GM21360 (cell line): ENCODE measurements around the gene DAB2IP.

ENCODE experiments used
- ATAC-seq: cut with Tn5 transposase; IDR thresholded peaks from one replicate; pipeline ENCODE4 v1.9.1; 2021; ENCODE audit warnings: mild to moderate bottlenecking, moderate library complexity; ENCODE audit not compliant: unreplicated experiment

DAB2IP gene

DNA sequence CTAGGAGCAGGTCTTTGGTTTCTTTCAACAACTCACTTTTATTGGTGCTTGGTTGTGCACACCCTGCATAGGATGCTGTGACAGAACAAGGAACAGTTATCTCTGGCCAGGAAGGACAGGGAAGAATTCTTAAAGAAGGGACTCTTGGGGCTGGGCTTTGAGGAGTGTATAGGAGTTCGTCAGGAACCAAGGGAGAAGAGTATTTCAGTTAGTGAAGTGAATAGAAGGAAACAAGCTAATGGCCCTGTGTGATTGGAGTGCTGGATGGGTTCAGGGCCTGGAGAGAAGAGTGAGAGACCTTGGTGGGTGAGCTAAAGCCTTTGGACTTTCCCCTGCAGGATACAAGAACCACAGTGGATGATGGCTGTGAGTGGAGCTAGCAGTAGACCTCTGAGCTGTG is 32.2 kb downstream of the DAB2IP start:
- no peak for ATAC-seq

GRCh38 chr9:121684381-121685145 is 33.1 kb downstream of the DAB2IP start:
- no peak for ATAC-seq

DNA sequence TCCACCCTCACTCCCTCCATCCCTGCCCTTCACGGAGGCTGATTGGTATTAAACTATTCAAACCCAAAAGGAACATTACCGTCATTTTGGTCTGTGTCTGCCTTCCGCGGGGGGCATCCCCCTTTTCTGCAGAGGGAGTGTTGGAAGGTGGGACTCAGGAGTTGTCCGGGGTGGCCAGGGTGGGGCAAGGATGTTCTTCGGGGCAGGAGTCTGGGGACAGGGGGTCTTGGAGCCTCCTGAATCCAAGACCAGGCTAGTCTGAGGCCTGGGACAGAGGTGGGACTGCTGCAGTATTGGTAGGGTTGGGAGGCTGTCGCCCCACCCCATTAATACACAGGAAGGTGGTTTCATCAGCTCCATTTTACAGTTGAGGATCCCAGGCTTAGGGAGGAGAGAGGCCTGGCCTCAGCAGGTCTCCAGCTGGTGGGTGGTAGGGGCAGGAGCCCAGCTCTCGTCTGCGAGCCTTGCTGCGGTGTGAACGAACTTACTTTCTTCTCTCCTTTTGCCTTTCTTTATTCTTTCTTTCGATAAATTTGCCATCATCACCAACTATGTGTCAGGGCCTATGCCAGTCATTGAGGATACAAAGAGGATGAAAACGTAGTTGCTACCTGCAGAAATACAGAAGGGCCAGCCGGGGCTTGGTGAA is 33.8 kb downstream of the DAB2IP start:
- no peak for ATAC-seq

- ATAC-seq, result no peak
These were observed 34.5 kb downstream of the DAB2IP start for GRCh38 chr9:121685795-121686377.

- peak; percentile 64 for ATAC-seq
These were observed 35.6 kb downstream of the DAB2IP start for GRCh38 chr9:121686930-121687541.

DNA sequence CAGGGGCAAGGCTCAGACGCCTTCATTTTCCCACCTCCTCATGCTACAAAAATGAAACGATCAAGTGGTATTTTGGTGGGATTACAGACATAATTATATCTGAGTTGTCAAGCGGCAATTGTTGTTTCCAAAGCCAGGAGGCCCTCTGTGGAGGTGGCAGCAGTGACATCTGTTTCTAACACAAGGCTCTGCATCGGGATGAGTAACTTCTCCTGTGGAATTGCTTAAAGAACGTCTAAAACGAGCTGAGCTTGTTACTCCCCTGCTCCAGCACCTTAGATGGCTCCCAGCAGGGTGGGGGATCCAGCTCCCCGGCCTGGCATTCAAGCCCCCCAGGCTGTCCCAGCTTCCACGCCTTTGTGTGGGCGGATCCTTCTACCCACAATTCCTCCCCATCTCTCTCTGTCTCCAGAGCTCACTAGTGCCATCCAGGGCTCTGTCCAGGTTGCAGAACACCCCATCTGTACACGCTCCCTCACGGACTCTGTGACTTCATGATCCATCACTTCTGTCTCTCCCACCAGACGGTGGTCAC is 36.8 kb downstream of the DAB2IP start:
- ATAC-seq, result no peak

DNA sequence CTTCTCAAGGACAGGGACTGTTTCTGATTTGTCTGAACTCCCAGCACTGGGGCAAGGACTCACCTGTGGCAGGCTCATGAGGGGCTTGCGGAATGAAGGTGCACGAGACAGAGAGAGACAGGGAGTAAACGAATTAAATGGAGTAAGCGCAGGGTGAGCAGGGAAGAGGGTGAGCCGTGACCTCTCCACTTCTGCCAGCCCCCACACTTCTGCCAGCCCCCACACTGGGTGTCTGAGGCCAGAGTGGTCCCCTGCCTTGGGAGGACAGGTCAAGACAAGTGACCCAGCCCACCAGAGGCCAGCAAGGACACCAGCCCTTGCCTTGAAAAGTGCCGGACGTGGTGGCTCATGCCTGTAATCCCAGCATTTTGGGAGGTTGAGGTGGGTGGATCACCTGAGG is 37.2 kb downstream of the DAB2IP start:
- ATAC-seq, result no peak

GRCh38 chr9:121689461-121690157 is 38.2 kb downstream of the DAB2IP start:
- ATAC-seq, result no peak

- ATAC-seq, result no peak
These were observed 38.9 kb downstream of the DAB2IP start for GRCh38 chr9:121690316-121690715.

DNA sequence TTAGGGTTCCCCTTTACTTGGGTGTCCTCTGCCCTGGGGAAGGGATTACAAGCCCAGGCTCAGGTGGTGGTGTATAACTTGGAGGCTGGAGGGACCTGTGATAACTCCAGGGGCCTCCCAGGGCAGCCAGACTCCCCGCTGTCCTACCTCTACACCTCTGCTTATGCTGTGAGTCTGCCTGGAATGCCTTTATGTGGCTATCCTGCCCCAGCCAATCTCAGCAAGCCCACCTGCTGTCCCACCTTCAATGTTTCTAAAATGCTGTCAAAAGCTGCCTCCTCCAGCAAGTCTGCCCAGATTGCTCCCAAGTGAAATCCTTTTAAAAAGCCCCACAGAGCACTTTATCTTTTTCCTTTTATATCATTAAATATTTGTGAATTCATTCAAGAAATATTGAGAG is 39.3 kb downstream of the DAB2IP start:
- ATAC-seq, result no peak

DNA sequence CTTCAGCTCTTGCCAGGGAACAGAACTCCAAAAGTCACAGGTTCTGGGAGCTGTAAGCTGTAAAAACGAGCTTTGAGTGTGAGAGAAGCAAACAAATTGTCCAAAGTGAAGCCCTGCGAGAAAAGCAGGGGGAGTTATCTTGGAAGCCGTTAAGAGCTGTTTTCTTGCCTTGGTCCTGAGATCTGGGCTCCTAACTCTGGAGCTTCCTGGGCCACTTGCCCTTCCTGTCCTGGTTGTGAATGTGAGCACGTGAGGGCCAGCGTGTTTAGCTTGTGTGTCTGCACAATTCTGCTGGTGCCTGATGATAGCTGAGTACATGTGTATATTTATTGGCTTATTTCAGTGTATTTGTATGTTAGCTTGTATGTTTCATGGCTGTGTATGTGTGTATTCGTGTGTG is 40.5 kb downstream of the DAB2IP start:
- no peak for ATAC-seq

- ATAC-seq, result no peak
These were observed 41.4 kb downstream of the DAB2IP start for GRCh38 chr9:121692606-121693387.

DNA sequence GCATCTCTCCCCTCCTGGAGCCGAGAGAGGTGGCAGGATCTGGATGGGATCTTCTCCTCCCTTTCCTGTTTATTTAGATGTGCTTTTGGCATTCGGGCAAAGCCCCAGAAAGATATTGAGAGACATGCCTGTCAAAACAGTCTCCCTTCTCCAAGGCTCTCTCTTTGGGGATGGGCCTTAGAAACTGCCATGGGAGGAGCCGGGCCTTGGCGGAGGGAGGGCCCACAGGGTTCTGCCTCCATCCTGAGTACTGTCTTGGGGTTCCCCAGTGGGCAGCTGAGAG is 41.9 kb downstream of the DAB2IP start:
- no peak for ATAC-seq

GRCh38 chr9:121694001-121694400 is 42.6 kb downstream of the DAB2IP start:
- no peak for ATAC-seq

DNA sequence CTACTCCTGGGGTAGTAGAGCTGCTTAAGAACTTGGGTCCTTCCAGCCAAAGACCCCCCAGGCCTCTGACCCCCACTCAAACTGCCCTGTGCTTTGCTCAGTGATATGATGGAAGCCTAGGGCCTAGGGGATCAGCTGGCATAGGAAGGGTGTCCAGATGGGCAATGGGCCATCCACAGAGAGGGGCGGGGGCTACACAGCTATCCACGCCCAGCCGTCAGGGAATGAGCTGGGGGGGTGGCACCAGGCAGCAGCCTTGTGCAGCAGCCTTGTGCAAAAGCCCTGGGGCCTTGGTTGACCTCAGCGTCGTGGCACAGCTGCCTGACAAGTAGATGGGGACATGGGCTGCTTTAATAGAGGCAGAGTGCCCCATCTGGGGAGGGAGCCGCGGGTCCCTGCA is 43.2 kb downstream of the DAB2IP start:
- no peak for ATAC-seq

GRCh38 chr9:121696930-121697329 is 45.5 kb downstream of the DAB2IP start:
- ATAC-seq, result no peak

- peak; percentile 48 for ATAC-seq
These were observed 47.5 kb downstream of the DAB2IP start for GRCh38 chr9:121698627-121699570.

GRCh38 chr9:121699571-121700164 is 48.2 kb downstream of the DAB2IP start:
- no peak for ATAC-seq
